Vagina (tissue), 2 donors: Measurements from ENCODE around the gene KRTAP4-11. TPM values are rescaled to one million over a fixed set of nuclear protein-coding genes. Genes with fewer than 3 reads are reported as not detected.
"Not testable (repeated sequence)": the region's sequence is repeated elsewhere in the genome, so short reads cannot be mapped to it uniquely, and the experiment has no call there.

Experiments used
- DNase-seq, 2 donors: peaks; one replicate each; pipeline ENCODE4 v3.0.0-alpha.2; 2017; ENCODE audit errors: extremely low spot score in 2 of 2
- H3K27ac ChIP-seq: fragments of 200-600 bp; sonication (generic); one replicate; pipeline ENCODE4 v1.5.1; 2019
- H3K27me3 ChIP-seq: fragments of 200-600 bp; sonication (generic); one replicate; pipeline ENCODE4 v1.5.1; 2019
- H3K36me3 ChIP-seq, 2 donors: fragments of 200-600 bp; sonication (generic); one replicate each; pipeline ENCODE4 v1.5.1; 2017 to 2019
- H3K4me1 ChIP-seq: fragments of 200-600 bp; sonication (generic); one replicate; pipeline ENCODE4 v1.5.1; 2019
- H3K4me3 ChIP-seq, 2 donors: fragments of 200-600 bp; sonication (generic); 1 replicate in 1 of 2; 2 replicates in 1 of 2; pipeline ENCODE4 v1.5.1; 2016 to 2019
- H3K9me3 ChIP-seq: fragments of 200-600 bp; sonication (generic); one replicate; pipeline ENCODE4 v1.5.1; 2019
- CTCF ChIP-seq, 3 experiments: fragments of 450-650 bp in 2 of 3; fragments of 200-600 bp in 1 of 3; sonication (generic) in 1 of 3; IDR thresholded peaks; one replicate each; pipeline ENCODE4 v1.5.1; 2017 to 2019; ENCODE audit warnings: antibody characterized with exemption in 3 of 3, mild to moderate bottlenecking in 2 of 3, moderate library complexity in 2 of 3
- POLR2A ChIP-seq, 2 donors: fragments of 450-650 bp; IDR thresholded peaks; one replicate each; pipeline ENCODE4 v1.6.1; 2017; ENCODE audit warnings: antibody characterized with exemption in 2 of 2, mild to moderate bottlenecking in 2 of 2, moderate library complexity in 2 of 2
- POLR2AphosphoS5 ChIP-seq, 2 donors: sonication (generic); formaldehyde crosslinking; IDR thresholded peaks; one replicate each; pipeline ENCODE4 v1.9.0; 2017; ENCODE audit warnings: antibody characterized with exemption in 2 of 2, mild to moderate bottlenecking in 2 of 2, low read depth in 1 of 2; ENCODE audit not compliant: insufficient read depth in 1 of 2
- intact Hi-C: fragments of 100-400 bp; cut with DNase I; formaldehyde crosslinking; loops from one replicate; pipeline ENCODE4 v1.15.1; 2023
- total RNA-seq: library from RNA; depleted of rRNA; stranded (reverse); fragments of >200 nt; gene quantifications from one replicate; pipeline ENCODE4 v1.2.3, GENCODE V29; 2016

Gene KRTAP4-11
- total RNA-seq, 1 donor from 2014 or later = not detected

- no peak overlapping the region for H3K27ac ChIP-seq
- TF ChIP-seq POLR2A (IDR thresholded peaks at IDR 0.05) (no peak), CTCF (IDR thresholded peaks at IDR 0.05) (no peak), POLR2AphosphoS5 (IDR thresholded peaks at IDR 0.05; ENCODE audit: insufficient read depth in 1 of 2, low read depth in 1 of 2) (no peak)
- H3K9me3 ChIP-seq = no peaks in the 10 kb centered on the region
- intact Hi-C loops = no loop called here
- H3K4me1 ChIP-seq = no peaks in the 10 kb centered on the region
- H3K36me3 ChIP-seq = no peaks in the 10 kb centered on the region
- H3K4me3 ChIP-seq = no peak overlapping the region
- no peaks in the 10 kb centered on the region for H3K27me3 ChIP-seq
- no peak for DNase-seq
Observed at GRCh38 chr17:41098481-41098880, 19.7 kb downstream of the KRTAP4-11 start.

- TF ChIP-seq CTCF (IDR thresholded peaks at IDR 0.05) (no peak), POLR2A (IDR thresholded peaks at IDR 0.05) (no peak), POLR2AphosphoS5 (IDR thresholded peaks at IDR 0.05; ENCODE audit: insufficient read depth in 1 of 2, low read depth in 1 of 2) (no peak)
- DNase-seq = no peak
- H3K36me3 ChIP-seq = no peaks in the 10 kb centered on the region
- no peaks in the 10 kb centered on the region for H3K4me1 ChIP-seq
- H3K4me3 ChIP-seq = no peak within 1 kb of the TSS
- no peak within 1 kb of the TSS for H3K27ac ChIP-seq
- intact Hi-C loops = no loop called here
- H3K9me3 ChIP-seq = no peaks in the 10 kb centered on the region
- no peaks in the 10 kb centered on the region for H3K27me3 ChIP-seq
Observed at GRCh38 chr17:41098042-41098441, 20.1 kb downstream of the KRTAP4-11 start, which contains the start of gene KRTAP4-8. Gene KRTAP4-8 (minus strand): TSS chr17:41098142. CDS start chr17:41098084, 58 bp downstream.

GRCh38 chr17:41096055-41096454, 22.1 kb downstream of the KRTAP4-11 start:
- intact Hi-C loops = no loop called here
- H3K9me3 ChIP-seq = no peaks in the 10 kb centered on the region
- H3K27ac ChIP-seq = no peak overlapping the region
- TF ChIP-seq CTCF (IDR thresholded peaks at IDR 0.05) = no peak
- TF ChIP-seq POLR2AphosphoS5 (IDR thresholded peaks at IDR 0.05; ENCODE audit: insufficient read depth in 1 of 2, low read depth in 1 of 2) = no peak
- TF ChIP-seq POLR2A (IDR thresholded peaks at IDR 0.05) = no peak
- no peaks in the 10 kb centered on the region for H3K4me1 ChIP-seq
- no peaks in the 10 kb centered on the region for H3K27me3 ChIP-seq
- DNase-seq = no peak
- H3K36me3 ChIP-seq = no peaks in the 10 kb centered on the region
- H3K4me3 ChIP-seq = no peak overlapping the region

- H3K27me3 ChIP-seq, H3K4me3 ChIP-seq, H3K27ac ChIP-seq, H3K9me3 ChIP-seq, H3K4me1 ChIP-seq, H3K36me3 ChIP-seq, DNase-seq, intact Hi-C loops: not testable (repeated sequence)
Observed at GRCh38 chr17:41088760-41089352, 29.3 kb downstream of the KRTAP4-11 start.

GRCh38 chr17:41084100-41084856, 33.9 kb downstream of the KRTAP4-11 start, which contains the start of gene KRTAP4-7:
Gene KRTAP4-7 (plus strand): TSS chr17:41084150. CDS start chr17:41084207, 57 bp downstream.
- H3K27me3 ChIP-seq, H3K4me3 ChIP-seq, intact Hi-C loops, DNase-seq, H3K36me3 ChIP-seq, H3K27ac ChIP-seq, H3K9me3 ChIP-seq, H3K4me1 ChIP-seq: not testable (repeated sequence)

GRCh38 chr17:41083427-41083826, 34.7 kb downstream of the KRTAP4-11 start:
- H3K9me3 ChIP-seq, H3K36me3 ChIP-seq, H3K4me3 ChIP-seq, H3K27me3 ChIP-seq, DNase-seq, intact Hi-C loops, H3K4me1 ChIP-seq, H3K27ac ChIP-seq: not testable (repeated sequence)
